Activated naive CD8-positive, alpha-beta T cell (primary cell): ENCODE data around the gene GUCY2F.

Experiments
- H3K27ac Mint-ChIP-seq: one replicate; pipeline ENCODE4 v1.8.0; 2021; ENCODE audit warnings: mixed read lengths
- H3K27me3 Mint-ChIP-seq: one replicate; pipeline ENCODE4 v1.8.0; 2021; ENCODE audit warnings: mixed read lengths
- H3K36me3 Mint-ChIP-seq: one replicate; pipeline ENCODE4 v1.8.0; 2021; ENCODE audit warnings: mixed read lengths
- H3K4me1 Mint-ChIP-seq: one replicate; pipeline ENCODE4 v1.8.0; 2021; ENCODE audit warnings: low read depth, mixed read lengths
- H3K4me3 Mint-ChIP-seq: one replicate; pipeline ENCODE4 v1.8.0; 2021; ENCODE audit warnings: mild to moderate bottlenecking, mixed read lengths
- H3K9me3 Mint-ChIP-seq: one replicate; pipeline ENCODE4 v1.8.0; 2021; ENCODE audit warnings: low read depth, mixed read lengths

Gene GUCY2F

GRCh38 chrX:109336141-109336540 lies 145.7 kb downstream of the GUCY2F start:
- Mint-ChIP-seq H3K36me3 (no peaks in the 10 kb centered on the region), H3K4me1 (no peaks in the 10 kb centered on the region), H3K9me3 (no peaks in the 10 kb centered on the region), H3K27ac (no peak overlapping the region), H3K4me3 (no peak overlapping the region), H3K27me3 (no peaks in the 10 kb centered on the region)

- no peak overlapping the region for H3K27ac Mint-ChIP-seq
- peaks cover under 1% of the 10 kb centered on the region for H3K27me3 Mint-ChIP-seq
- no peaks in the 10 kb centered on the region for H3K9me3 Mint-ChIP-seq
- H3K36me3 Mint-ChIP-seq, result no peaks in the 10 kb centered on the region
- H3K4me1 Mint-ChIP-seq, result no peaks in the 10 kb centered on the region
- no peak overlapping the region for H3K4me3 Mint-ChIP-seq
These were observed 154.6 kb downstream of the GUCY2F start for GRCh38 chrX:109327251-109327650.
